Loucy (cell line): ENCODE data around the gene HRH3.

Source experiments
- EZH2phosphoT487 ChIP-seq: fragments of 200-600 bp; IDR thresholded peaks from 2 replicates; pipeline ENCODE4 v1.6.1; 2018; ENCODE audit warnings: antibody characterized with exemption, mild to moderate bottlenecking, moderate library complexity, borderline replicate concordance
- TF ChIP-seq, protein P1 (sequence below): fragments of 200-600 bp; sonication (generic); conservative IDR thresholded peaks from 2 replicates; pipeline ENCODE4 v1.5.1; 2014; ENCODE audit warnings: mild to moderate bottlenecking, antibody characterized with exemption, low read length

DNA sequence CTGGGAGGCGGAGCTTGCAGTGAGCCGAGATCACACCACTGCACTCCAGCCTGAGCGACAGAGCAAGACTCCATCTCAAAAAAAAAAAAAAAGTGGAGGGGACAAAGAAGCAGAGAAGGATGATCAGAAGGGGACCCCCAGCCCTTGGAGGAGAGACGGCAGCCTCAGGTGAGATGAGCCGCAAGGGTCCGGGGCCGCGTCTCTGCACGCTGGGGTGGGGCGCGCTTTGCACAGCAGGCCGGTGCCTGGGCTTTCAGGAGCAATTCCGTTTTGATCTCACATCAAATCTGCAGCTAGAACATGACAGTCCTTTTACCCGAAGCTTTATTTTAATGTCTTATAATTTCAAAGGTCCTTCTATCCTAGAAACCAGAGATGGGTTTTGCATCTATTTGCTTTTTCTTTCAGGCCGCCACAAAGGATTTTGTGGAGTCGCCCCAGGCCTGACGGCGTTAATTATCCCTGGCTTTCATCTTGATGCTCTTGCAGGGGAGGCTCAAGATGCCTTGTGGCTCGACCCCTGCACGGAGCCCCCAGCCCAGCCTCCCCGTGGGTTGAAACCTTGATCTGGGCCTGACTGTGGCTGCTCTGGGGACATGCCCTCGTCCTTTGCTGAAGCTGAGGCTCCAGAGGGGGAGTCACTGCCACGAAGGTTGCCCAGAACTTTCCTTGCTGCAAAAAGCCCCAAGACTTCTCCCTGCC, 17.3 kb downstream of the HRH3 start:
- TF ChIP-seq, protein P1, sequence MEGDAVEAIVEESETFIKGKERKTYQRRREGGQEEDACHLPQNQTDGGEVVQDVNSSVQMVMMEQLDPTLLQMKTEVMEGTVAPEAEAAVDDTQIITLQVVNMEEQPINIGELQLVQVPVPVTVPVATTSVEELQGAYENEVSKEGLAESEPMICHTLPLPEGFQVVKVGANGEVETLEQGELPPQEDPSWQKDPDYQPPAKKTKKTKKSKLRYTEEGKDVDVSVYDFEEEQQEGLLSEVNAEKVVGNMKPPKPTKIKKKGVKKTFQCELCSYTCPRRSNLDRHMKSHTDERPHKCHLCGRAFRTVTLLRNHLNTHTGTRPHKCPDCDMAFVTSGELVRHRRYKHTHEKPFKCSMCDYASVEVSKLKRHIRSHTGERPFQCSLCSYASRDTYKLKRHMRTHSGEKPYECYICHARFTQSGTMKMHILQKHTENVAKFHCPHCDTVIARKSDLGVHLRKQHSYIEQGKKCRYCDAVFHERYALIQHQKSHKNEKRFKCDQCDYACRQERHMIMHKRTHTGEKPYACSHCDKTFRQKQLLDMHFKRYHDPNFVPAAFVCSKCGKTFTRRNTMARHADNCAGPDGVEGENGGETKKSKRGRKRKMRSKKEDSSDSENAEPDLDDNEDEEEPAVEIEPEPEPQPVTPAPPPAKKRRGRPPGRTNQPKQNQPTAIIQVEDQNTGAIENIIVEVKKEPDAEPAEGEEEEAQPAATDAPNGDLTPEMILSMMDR = no peak
- TF ChIP-seq EZH2phosphoT487 = no peak
